ENCODE results near the gene SNX5. TPM values are rescaled to one million over a fixed set of nuclear protein-coding genes. Genes with fewer than 3 reads are reported as not detected.

Gene SNX5
- total and polyA plus RNA-seq, 2 of the 13 experiments (the other 11 are each of a cell fraction or from before 2014, with no cell fraction given), result 664 to 1,040 TPM

DNA sequence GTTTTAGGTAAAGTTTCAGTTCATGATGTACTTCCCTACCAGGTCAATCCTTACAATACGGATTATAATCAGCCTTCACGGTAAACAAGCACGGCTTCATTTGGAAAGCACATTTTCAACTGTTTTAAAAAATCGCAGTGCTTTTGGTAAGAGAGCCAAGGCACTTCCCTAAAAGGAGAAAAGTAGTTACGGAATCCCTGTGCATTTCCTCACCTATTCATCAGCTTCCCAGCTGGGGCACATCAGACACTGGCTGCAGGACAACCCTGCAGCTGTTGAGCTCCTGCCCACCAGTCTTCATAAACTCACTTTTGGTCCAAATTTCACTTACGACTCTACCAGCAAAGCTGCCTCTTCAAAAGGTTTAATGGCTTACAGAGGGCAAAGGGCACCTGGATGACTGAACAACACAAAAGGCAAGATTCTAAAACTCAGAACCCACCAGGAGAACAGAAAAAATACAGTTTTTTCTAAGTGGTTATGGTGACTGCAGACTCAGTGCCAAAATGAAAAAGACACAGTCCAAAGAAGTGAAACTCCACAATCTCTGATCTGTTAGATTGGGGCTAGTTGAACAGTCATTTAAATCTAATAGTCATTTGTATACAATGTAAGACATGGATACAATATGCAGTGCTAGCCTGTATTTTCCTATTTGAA, 7.5 kb downstream of the SNX5 start (continued):
- 0 out of 2 replicates have a peak, but pooled peaks have one; percentile 29 for TF ChIP-seq SALL2 (CRISPR knock-in tag; IDR thresholded peaks at IDR 0.05)
- peak; percentile 86 for TF ChIP-seq GATAD2A (CRISPR knock-in tag; IDR thresholded peaks at IDR 0.05)
- TF ChIP-seq HOXA9 (CRISPR knock-in tag; IDR thresholded peaks at IDR 0.05; ENCODE audit: borderline replicate concordance), result no peak
- TF ChIP-seq ZNF543 (CRISPR knock-in tag; IDR thresholded peaks at IDR 0.05), result no peak
- TF ChIP-seq FOSL1 (CRISPR knock-in tag; IDR thresholded peaks at IDR 0.05; ENCODE audit: borderline replicate concordance), result peak; percentile 36; the same call in 1 of the 2 replicates
- no peak for TF ChIP-seq ZFP36L2 (CRISPR knock-in tag; IDR thresholded peaks at IDR 0.05)
- TF ChIP-seq, protein P1, sequence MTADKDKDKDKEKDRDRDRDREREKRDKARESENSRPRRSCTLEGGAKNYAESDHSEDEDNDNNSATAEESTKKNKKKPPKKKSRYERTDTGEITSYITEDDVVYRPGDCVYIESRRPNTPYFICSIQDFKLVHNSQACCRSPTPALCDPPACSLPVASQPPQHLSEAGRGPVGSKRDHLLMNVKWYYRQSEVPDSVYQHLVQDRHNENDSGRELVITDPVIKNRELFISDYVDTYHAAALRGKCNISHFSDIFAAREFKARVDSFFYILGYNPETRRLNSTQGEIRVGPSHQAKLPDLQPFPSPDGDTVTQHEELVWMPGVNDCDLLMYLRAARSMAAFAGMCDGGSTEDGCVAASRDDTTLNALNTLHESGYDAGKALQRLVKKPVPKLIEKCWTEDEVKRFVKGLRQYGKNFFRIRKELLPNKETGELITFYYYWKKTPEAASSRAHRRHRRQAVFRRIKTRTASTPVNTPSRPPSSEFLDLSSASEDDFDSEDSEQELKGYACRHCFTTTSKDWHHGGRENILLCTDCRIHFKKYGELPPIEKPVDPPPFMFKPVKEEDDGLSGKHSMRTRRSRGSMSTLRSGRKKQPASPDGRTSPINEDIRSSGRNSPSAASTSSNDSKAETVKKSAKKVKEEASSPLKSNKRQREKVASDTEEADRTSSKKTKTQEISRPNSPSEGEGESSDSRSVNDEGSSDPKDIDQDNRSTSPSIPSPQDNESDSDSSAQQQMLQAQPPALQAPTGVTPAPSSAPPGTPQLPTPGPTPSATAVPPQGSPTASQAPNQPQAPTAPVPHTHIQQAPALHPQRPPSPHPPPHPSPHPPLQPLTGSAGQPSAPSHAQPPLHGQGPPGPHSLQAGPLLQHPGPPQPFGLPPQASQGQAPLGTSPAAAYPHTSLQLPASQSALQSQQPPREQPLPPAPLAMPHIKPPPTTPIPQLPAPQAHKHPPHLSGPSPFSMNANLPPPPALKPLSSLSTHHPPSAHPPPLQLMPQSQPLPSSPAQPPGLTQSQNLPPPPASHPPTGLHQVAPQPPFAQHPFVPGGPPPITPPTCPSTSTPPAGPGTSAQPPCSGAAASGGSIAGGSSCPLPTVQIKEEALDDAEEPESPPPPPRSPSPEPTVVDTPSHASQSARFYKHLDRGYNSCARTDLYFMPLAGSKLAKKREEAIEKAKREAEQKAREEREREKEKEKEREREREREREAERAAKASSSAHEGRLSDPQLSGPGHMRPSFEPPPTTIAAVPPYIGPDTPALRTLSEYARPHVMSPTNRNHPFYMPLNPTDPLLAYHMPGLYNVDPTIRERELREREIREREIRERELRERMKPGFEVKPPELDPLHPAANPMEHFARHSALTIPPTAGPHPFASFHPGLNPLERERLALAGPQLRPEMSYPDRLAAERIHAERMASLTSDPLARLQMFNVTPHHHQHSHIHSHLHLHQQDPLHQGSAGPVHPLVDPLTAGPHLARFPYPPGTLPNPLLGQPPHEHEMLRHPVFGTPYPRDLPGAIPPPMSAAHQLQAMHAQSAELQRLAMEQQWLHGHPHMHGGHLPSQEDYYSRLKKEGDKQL (CRISPR knock-in tag; IDR thresholded peaks at IDR 0.05; ENCODE audit: low read depth), result 0 out of 2 replicates have a peak, but pooled peaks have one; percentile 60
- TF ChIP-seq ZFP1 (CRISPR knock-in tag; IDR thresholded peaks at IDR 0.05), result peak; percentile 78; the same call in 1 of the 2 replicates
- TF ChIP-seq MAFG (CRISPR knock-in tag; IDR thresholded peaks at IDR 0.05), result no peak
- no peak for TF ChIP-seq SP2 (CRISPR knock-in tag; IDR thresholded peaks at IDR 0.05)
- TF ChIP-seq PRPF4 (IDR thresholded peaks at IDR 0.05; ENCODE audit: low read depth, low read length, poor library complexity, severe bottlenecking), result peak; percentile 40
- no peak for TF ChIP-seq FOXA1 (IDR thresholded peaks at IDR 0.05)
- no peak for TF ChIP-seq FOXA1 (CRISPR knock-in tag; IDR thresholded peaks at IDR 0.05)
- no peak for TF ChIP-seq FOXP1 (IDR thresholded peaks at IDR 0.05)
- TF ChIP-seq FOXP1 (CRISPR knock-in tag; IDR thresholded peaks at IDR 0.05), result peak; percentile 59
- TF ChIP-seq, protein P2, sequence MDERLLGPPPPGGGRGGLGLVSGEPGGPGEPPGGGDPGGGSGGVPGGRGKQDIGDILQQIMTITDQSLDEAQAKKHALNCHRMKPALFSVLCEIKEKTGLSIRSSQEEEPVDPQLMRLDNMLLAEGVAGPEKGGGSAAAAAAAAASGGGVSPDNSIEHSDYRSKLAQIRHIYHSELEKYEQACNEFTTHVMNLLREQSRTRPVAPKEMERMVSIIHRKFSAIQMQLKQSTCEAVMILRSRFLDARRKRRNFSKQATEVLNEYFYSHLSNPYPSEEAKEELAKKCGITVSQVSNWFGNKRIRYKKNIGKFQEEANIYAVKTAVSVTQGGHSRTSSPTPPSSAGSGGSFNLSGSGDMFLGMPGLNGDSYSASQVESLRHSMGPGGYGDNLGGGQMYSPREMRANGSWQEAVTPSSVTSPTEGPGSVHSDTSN (CRISPR knock-in tag; IDR thresholded peaks at IDR 0.05), result no peak
- peak; percentile 52; the same call in 1 of the 2 replicates for TF ChIP-seq ZNF605 (CRISPR knock-in tag; IDR thresholded peaks at IDR 0.05)
- TF ChIP-seq NFRKB (IDR thresholded peaks at IDR 0.05), result no peak
- peak; percentile 74 for TF ChIP-seq KDM6A (CRISPR knock-in tag; IDR thresholded peaks at IDR 0.05; ENCODE audit: low read depth)
- peak; percentile 50 for TF ChIP-seq BCL6 (CRISPR knock-in tag; IDR thresholded peaks at IDR 0.05)
- TF ChIP-seq AGO2 (optimal IDR thresholded peaks at IDR 0.05; ENCODE audit: low read depth, low read length), result no peak
- peak; percentile 69; the same call in 1 of the 2 replicates for TF ChIP-seq SMYD3 (CRISPR knock-in tag; IDR thresholded peaks at IDR 0.05)
- TF ChIP-seq ZNF737 (CRISPR knock-in tag; IDR thresholded peaks at IDR 0.05; ENCODE audit: borderline replicate concordance), result no peak
- TF ChIP-seq ZSCAN31 (CRISPR knock-in tag; IDR thresholded peaks at IDR 0.05; ENCODE audit: low read depth), result 0 out of 2 replicates have a peak, but pooled peaks have one; percentile 38
- peak; percentile 11; the same call in 1 of the 2 replicates for TF ChIP-seq STAG1 (CRISPR knock-in tag; IDR thresholded peaks at IDR 0.05)
- no peak for TF ChIP-seq FOXK1 (CRISPR knock-in tag; IDR thresholded peaks at IDR 0.05; ENCODE audit: borderline replicate concordance, low read depth)
- TF ChIP-seq, protein P3, sequence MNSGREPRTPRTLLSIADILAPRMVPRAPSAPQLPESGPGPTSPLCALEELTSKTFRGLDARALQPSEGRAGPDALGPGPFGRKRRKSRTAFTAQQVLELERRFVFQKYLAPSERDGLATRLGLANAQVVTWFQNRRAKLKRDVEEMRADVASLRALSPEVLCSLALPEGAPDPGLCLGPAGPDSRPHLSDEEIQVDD (CRISPR knock-in tag; IDR thresholded peaks at IDR 0.05; ENCODE audit: borderline replicate concordance), result no peak
- no peak for TF ChIP-seq ZNF143 (CRISPR knock-in tag; IDR thresholded peaks at IDR 0.05)
